ENCODE data around the gene CAMK4. TPM values are rescaled to one million over a fixed set of nuclear protein-coding genes. Genes with fewer than 3 reads are reported as not detected.

CAMK4 gene
- total RNA-seq, 1 donor from 2014 or later, result 2.7 TPM

Other genes starting within 250 kb of the CAMK4 start
- gene TSLP, start 152.7 kb upstream of the CAMK4 start, total RNA-seq, result 1.3 TPM
- gene WDR36, start 132.0 kb upstream of the CAMK4 start, total RNA-seq, result 27.7 TPM

Data from lower lobe of right lung (tissue), 1 donor.